OCI-LY7 (cell line): ENCODE results near the gene TMEM238L. TPM values are rescaled to one million over a fixed set of nuclear protein-coding genes. Genes with fewer than 3 reads are reported as not detected.

Source experiments
- BruUV-seq: library from RNA; stranded (reverse); fragments of 400-500 nt; replicated peaks from 2 replicates; lab custom pipeline; 2021; lab: Mats Ljungman, UMichigan
- CTCF ChIA-PET: fragments of 300-600 bp; sonication (Branson Sonifier 250); formaldehyde crosslinking; loops from one replicate; lab custom pipeline; 2022; ENCODE audit warnings: antibody characterized with exemption; ENCODE audit not compliant: unreplicated experiment; lab: Charles Lee
- POLR2A ChIA-PET: fragments of 300-600 bp; sonication (Branson Sonifier 250); formaldehyde crosslinking; loops from one replicate; lab custom pipeline; 2022; ENCODE audit warnings: antibody characterized with exemption; lab: Charles Lee
- DNase-seq: peaks from one replicate; pipeline ENCODE4 v3.0.0-alpha.2; 2015; ENCODE audit warnings: low spot score
- H2AFZ ChIP-seq: fragments of 200-600 bp; sonication (generic), shearing (Covaris generic); 2 replicates; pipeline ENCODE4 v1.6.1; 2014; ENCODE audit warnings: mild to moderate bottlenecking, antibody characterized with exemption, low read length, moderate library complexity
- H3K27ac ChIP-seq: fragments of 200-600 bp; sonication (generic); 2 replicates; pipeline ENCODE4 v1.5.1; 2014; ENCODE audit warnings: mixed run types, low read depth, mild to moderate bottlenecking, moderate library complexity, low read length, inconsistent platforms; ENCODE audit not compliant: poor library complexity, severe bottlenecking
- H3K36me3 ChIP-seq: fragments of 200-600 bp; sonication (generic); 2 replicates; pipeline ENCODE4 v1.6.1; 2014; ENCODE audit warnings: mild to moderate bottlenecking, antibody characterized with exemption, low read length, moderate library complexity, mixed read lengths; ENCODE audit not compliant: insufficient read depth
- H3K4me1 ChIP-seq: fragments of 200-600 bp; sonication (generic); 2 replicates; pipeline ENCODE4 v1.5.1; 2014; ENCODE audit warnings: mild to moderate bottlenecking, low read length; ENCODE audit not compliant: insufficient read depth, poor library complexity, severe bottlenecking
- H3K4me2 ChIP-seq: fragments of 200-600 bp; sonication (generic); 2 replicates; pipeline ENCODE4 v1.6.1; 2014; ENCODE audit warnings: mild to moderate bottlenecking, low read length
- H3K4me3 ChIP-seq: fragments of 200-600 bp; sonication (generic); 2 replicates; pipeline ENCODE4 v1.5.1; 2014; ENCODE audit warnings: mild to moderate bottlenecking, low read depth, low read length; ENCODE audit not compliant: poor library complexity, severe bottlenecking
- H3K79me2 ChIP-seq: fragments of 200-600 bp; sonication (generic); 2 replicates; pipeline ENCODE4 v1.6.1; 2016; ENCODE audit warnings: low read depth, mild to moderate bottlenecking, low read length, moderate library complexity, mixed read lengths; ENCODE audit not compliant: insufficient read depth
- H3K9me2 ChIP-seq: fragments of 200-600 bp; sonication (generic); 2 replicates; pipeline ENCODE4 v1.6.1; 2016; ENCODE audit warnings: mild to moderate bottlenecking, low read length, mixed read lengths; ENCODE audit not compliant: insufficient read depth
- H3K9me3 ChIP-seq: fragments of 200-600 bp; sonication (generic); 2 replicates; pipeline ENCODE4 v1.6.1; 2014; ENCODE audit warnings: mild to moderate bottlenecking, mixed run types, low read length, mixed read lengths
- H4K20me1 ChIP-seq: fragments of 200-600 bp; sonication (generic); 2 replicates; pipeline ENCODE4 v1.6.1; 2014; ENCODE audit warnings: mild to moderate bottlenecking, antibody characterized with exemption, low read length, moderate library complexity, mixed read lengths; ENCODE audit not compliant: insufficient read depth
- CTCF ChIP-seq: fragments of 200-600 bp; sonication (generic); conservative IDR thresholded peaks from 2 replicates; pipeline ENCODE4 v1.5.1; 2014; ENCODE audit warnings: mild to moderate bottlenecking, antibody characterized with exemption, low read length, moderate library complexity, mixed read lengths
- EZH2phosphoT487 ChIP-seq: fragments of 200-600 bp; sonication (generic); IDR thresholded peaks from 2 replicates; pipeline ENCODE4 v1.6.1; 2018; ENCODE audit warnings: low read depth, borderline replicate concordance, mild to moderate bottlenecking, mixed run types, antibody characterized with exemption, low read length, moderate library complexity, mixed read lengths
- intact Hi-C: fragments of 100-400 bp; cut with micrococcal nuclease; formaldehyde crosslinking; loops from one replicate; pipeline ENCODE4 v1.10.0; 2022; ENCODE audit not compliant: unreplicated experiment
- total RNA-seq, 2 experiments: library from RNA; depleted of rRNA in 1 of 2; stranded (reverse); fragments of >200 nt in 1 of 2; shearing (Covaris generic) in 1 of 2; gene quantifications; 2 replicates each; pipeline ENCODE4 v1.2.3, GENCODE V29; 2014 to 2022

TMEM238L gene
- total RNA-seq, 2 experiments from 2014 or later = not detected

GRCh38 chr17:10768750-10769251 lies 35.1 kb downstream of the TMEM238L start:
- no peaks in the 10 kb centered on the region for H3K36me3 ChIP-seq
- POLR2A ChIA-PET = no interaction called here
- no peaks in the 10 kb centered on the region for H3K9me2 ChIP-seq
- H2AFZ ChIP-seq = no peak overlapping the region
- H3K4me3 ChIP-seq = no peak overlapping the region
- TF ChIP-seq CTCF = no peak
- TF ChIP-seq EZH2phosphoT487 = no peak
- no peaks in the 10 kb centered on the region for H3K4me1 ChIP-seq
- CTCF ChIA-PET = no interaction called here
- H3K9me3 ChIP-seq = peaks cover 11% of the 10 kb centered on the region; the same call in 1 of the 2 replicates
- no peaks in the 10 kb centered on the region for H4K20me1 ChIP-seq
- no peak overlapping the region for H3K27ac ChIP-seq
- H3K4me2 ChIP-seq = no peak overlapping the region
- DNase-seq = no peak
- intact Hi-C loops = no loop called here
- H3K79me2 ChIP-seq = no peaks in the 10 kb centered on the region
- no TSS peak for BruUV-seq

GRCh38 chr17:10767232-10767631 lies 36.7 kb downstream of the TMEM238L start:
- no peak for DNase-seq
- no peak overlapping the region for H2AFZ ChIP-seq
- no peak overlapping the region for H3K27ac ChIP-seq
- intact Hi-C loops = no loop called here
- ChIA-PET CTCF (no interaction called here), POLR2A (no interaction called here)
- no peaks in the 10 kb centered on the region for H3K36me3 ChIP-seq
- no peak overlapping the region for H3K4me2 ChIP-seq
- no peaks in the 10 kb centered on the region for H3K9me2 ChIP-seq
- no TSS peak for BruUV-seq
- no peaks in the 10 kb centered on the region for H3K79me2 ChIP-seq
- H3K4me1 ChIP-seq = no peaks in the 10 kb centered on the region
- H3K9me3 ChIP-seq = peaks cover 7% of the 10 kb centered on the region; the same call in 1 of the 2 replicates
- no peaks in the 10 kb centered on the region for H4K20me1 ChIP-seq
- no peak overlapping the region for H3K4me3 ChIP-seq
- TF ChIP-seq EZH2phosphoT487 (no peak), CTCF (no peak)

GRCh38 chr17:10762037-10762436 lies 41.9 kb downstream of the TMEM238L start:
- H3K4me3 ChIP-seq = no peak overlapping the region
- no peak overlapping the region for H3K4me2 ChIP-seq
- no peak overlapping the region for H3K27ac ChIP-seq
- BruUV-seq = no TSS peak
- H3K9me2 ChIP-seq = no peaks in the 10 kb centered on the region
- DNase-seq = no peak
- intact Hi-C loops = no loop called here
- H3K4me1 ChIP-seq = no peaks in the 10 kb centered on the region
- TF ChIP-seq EZH2phosphoT487 (no peak), CTCF (no peak)
- ChIA-PET POLR2A (no interaction called here), CTCF (no interaction called here)
- no peak overlapping the region for H2AFZ ChIP-seq
- no peaks in the 10 kb centered on the region for H4K20me1 ChIP-seq
- H3K79me2 ChIP-seq = no peaks in the 10 kb centered on the region
- no peaks in the 10 kb centered on the region for H3K36me3 ChIP-seq
- no peaks in the 10 kb centered on the region for H3K9me3 ChIP-seq
